WTC11 (cell line): ENCODE measurements around the gene S100A7.

Experiments used
- ETV6 ChIP-seq: sonication (generic); formaldehyde crosslinking; IDR thresholded peaks from 2 replicates; pipeline ENCODE4 v1.8.1; 2022; ENCODE audit warnings: mild to moderate bottlenecking, missing genetic modification reagents
- NFYB ChIP-seq: sonication (generic); formaldehyde crosslinking; conservative IDR thresholded peaks from 2 replicates; pipeline ENCODE4 v1.8.0; 2022; ENCODE audit warnings: low read depth, missing genetic modification reagents
- NR3C1 ChIP-seq: sonication (generic); formaldehyde crosslinking; conservative IDR thresholded peaks from 2 replicates; pipeline ENCODE4 v1.8.1; 2023; ENCODE audit warnings: low read depth, mild to moderate bottlenecking, missing genetic modification reagents
- TEAD1 ChIP-seq: sonication (generic); formaldehyde crosslinking; IDR thresholded peaks from 2 replicates; pipeline ENCODE4 v1.8.0; 2022; ENCODE audit warnings: mild to moderate bottlenecking, missing genetic modification reagents
- ZNF121 ChIP-seq: sonication (generic); formaldehyde crosslinking; IDR thresholded peaks from 2 replicates; pipeline ENCODE4 v1.8.0; 2023; ENCODE audit warnings: missing genetic modification reagents
- TF ChIP-seq, protein P1 (sequence below): sonication (generic); formaldehyde crosslinking; IDR thresholded peaks from 2 replicates; pipeline ENCODE4 v1.8.0; 2022; ENCODE audit warnings: missing genetic modification reagents
- TF ChIP-seq, protein P2 (sequence below): fragments of 200-600 bp; IDR thresholded peaks from 2 replicates; pipeline ENCODE4 v1.8.0; 2022; ENCODE audit warnings: antibody characterized with exemption
- TF ChIP-seq, protein P3 (sequence below): sonication (generic); formaldehyde crosslinking; conservative IDR thresholded peaks from 2 replicates; pipeline ENCODE4 v1.8.1; 2022; ENCODE audit warnings: mild to moderate bottlenecking, missing genetic modification reagents
- TF ChIP-seq, protein P4 (sequence below): fragments of 250-450 bp; sonication (Bioruptor Pico); IDR thresholded peaks from 2 replicates; pipeline ENCODE4 v1.9.0; 2021; ENCODE audit warnings: mild to moderate bottlenecking
- TF ChIP-seq, protein P5 (sequence below): sonication (generic); formaldehyde crosslinking; IDR thresholded peaks from 2 replicates; pipeline ENCODE4 v1.8.1; 2023; ENCODE audit warnings: mild to moderate bottlenecking, missing genetic modification reagents, borderline replicate concordance
- TF ChIP-seq, protein P6 (sequence below): sonication (generic); formaldehyde crosslinking; conservative IDR thresholded peaks from 2 replicates; pipeline ENCODE4 v1.8.1; 2023; ENCODE audit warnings: mild to moderate bottlenecking, low read depth, missing genetic modification reagents, moderate library complexity

DNA sequence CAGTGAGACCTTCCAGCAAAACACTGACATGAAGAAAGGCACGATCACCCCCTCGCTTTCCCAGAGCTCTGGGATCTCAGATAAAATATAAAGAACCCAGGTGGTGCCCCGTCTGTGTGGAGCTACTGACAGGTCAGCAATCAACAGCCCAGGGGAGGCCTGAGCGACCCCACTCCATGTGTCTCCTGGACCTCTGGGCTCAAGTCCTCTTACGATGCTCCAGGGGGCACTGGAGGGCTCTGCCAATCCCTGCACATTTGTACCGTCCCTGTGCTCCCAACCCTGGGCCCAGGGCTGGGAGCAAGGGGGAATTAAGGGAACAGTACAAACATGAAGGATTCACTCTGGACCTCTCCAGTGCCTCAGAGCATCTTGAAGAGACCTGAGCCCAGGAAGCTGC, 31.7 kb downstream of the S100A7 start:
- TF ChIP-seq, protein P1, sequence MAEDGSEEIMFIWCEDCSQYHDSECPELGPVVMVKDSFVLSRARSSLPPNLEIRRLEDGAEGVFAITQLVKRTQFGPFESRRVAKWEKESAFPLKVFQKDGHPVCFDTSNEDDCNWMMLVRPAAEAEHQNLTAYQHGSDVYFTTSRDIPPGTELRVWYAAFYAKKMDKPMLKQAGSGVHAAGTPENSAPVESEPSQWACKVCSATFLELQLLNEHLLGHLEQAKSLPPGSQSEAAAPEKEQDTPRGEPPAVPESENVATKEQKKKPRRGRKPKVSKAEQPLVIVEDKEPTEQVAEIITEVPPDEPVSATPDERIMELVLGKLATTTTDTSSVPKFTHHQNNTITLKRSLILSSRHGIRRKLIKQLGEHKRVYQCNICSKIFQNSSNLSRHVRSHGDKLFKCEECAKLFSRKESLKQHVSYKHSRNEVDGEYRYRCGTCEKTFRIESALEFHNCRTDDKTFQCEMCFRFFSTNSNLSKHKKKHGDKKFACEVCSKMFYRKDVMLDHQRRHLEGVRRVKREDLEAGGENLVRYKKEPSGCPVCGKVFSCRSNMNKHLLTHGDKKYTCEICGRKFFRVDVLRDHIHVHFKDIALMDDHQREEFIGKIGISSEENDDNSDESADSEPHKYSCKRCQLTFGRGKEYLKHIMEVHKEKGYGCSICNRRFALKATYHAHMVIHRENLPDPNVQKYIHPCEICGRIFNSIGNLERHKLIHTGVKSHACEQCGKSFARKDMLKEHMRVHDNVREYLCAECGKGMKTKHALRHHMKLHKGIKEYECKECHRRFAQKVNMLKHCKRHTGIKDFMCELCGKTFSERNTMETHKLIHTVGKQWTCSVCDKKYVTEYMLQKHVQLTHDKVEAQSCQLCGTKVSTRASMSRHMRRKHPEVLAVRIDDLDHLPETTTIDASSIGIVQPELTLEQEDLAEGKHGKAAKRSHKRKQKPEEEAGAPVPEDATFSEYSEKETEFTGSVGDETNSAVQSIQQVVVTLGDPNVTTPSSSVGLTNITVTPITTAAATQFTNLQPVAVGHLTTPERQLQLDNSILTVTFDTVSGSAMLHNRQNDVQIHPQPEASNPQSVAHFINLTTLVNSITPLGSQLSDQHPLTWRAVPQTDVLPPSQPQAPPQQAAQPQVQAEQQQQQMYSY = no peak
- TF ChIP-seq ZNF121 (CRISPR knock-in tag) = no peak
- TF ChIP-seq, protein P2, sequence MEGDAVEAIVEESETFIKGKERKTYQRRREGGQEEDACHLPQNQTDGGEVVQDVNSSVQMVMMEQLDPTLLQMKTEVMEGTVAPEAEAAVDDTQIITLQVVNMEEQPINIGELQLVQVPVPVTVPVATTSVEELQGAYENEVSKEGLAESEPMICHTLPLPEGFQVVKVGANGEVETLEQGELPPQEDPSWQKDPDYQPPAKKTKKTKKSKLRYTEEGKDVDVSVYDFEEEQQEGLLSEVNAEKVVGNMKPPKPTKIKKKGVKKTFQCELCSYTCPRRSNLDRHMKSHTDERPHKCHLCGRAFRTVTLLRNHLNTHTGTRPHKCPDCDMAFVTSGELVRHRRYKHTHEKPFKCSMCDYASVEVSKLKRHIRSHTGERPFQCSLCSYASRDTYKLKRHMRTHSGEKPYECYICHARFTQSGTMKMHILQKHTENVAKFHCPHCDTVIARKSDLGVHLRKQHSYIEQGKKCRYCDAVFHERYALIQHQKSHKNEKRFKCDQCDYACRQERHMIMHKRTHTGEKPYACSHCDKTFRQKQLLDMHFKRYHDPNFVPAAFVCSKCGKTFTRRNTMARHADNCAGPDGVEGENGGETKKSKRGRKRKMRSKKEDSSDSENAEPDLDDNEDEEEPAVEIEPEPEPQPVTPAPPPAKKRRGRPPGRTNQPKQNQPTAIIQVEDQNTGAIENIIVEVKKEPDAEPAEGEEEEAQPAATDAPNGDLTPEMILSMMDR = no peak
- TF ChIP-seq, protein P3, sequence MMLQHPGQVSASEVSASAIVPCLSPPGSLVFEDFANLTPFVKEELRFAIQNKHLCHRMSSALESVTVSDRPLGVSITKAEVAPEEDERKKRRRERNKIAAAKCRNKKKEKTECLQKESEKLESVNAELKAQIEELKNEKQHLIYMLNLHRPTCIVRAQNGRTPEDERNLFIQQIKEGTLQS (CRISPR knock-in tag) = no peak
- TF ChIP-seq NFYB (CRISPR knock-in tag) = no peak
- TF ChIP-seq, protein P4, sequence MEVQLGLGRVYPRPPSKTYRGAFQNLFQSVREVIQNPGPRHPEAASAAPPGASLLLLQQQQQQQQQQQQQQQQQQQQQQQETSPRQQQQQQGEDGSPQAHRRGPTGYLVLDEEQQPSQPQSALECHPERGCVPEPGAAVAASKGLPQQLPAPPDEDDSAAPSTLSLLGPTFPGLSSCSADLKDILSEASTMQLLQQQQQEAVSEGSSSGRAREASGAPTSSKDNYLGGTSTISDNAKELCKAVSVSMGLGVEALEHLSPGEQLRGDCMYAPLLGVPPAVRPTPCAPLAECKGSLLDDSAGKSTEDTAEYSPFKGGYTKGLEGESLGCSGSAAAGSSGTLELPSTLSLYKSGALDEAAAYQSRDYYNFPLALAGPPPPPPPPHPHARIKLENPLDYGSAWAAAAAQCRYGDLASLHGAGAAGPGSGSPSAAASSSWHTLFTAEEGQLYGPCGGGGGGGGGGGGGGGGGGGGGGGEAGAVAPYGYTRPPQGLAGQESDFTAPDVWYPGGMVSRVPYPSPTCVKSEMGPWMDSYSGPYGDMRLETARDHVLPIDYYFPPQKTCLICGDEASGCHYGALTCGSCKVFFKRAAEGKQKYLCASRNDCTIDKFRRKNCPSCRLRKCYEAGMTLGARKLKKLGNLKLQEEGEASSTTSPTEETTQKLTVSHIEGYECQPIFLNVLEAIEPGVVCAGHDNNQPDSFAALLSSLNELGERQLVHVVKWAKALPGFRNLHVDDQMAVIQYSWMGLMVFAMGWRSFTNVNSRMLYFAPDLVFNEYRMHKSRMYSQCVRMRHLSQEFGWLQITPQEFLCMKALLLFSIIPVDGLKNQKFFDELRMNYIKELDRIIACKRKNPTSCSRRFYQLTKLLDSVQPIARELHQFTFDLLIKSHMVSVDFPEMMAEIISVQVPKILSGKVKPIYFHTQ (CRISPR knock-in tag) = no peak
- no peak for TF ChIP-seq TEAD1
- TF ChIP-seq, protein P5, sequence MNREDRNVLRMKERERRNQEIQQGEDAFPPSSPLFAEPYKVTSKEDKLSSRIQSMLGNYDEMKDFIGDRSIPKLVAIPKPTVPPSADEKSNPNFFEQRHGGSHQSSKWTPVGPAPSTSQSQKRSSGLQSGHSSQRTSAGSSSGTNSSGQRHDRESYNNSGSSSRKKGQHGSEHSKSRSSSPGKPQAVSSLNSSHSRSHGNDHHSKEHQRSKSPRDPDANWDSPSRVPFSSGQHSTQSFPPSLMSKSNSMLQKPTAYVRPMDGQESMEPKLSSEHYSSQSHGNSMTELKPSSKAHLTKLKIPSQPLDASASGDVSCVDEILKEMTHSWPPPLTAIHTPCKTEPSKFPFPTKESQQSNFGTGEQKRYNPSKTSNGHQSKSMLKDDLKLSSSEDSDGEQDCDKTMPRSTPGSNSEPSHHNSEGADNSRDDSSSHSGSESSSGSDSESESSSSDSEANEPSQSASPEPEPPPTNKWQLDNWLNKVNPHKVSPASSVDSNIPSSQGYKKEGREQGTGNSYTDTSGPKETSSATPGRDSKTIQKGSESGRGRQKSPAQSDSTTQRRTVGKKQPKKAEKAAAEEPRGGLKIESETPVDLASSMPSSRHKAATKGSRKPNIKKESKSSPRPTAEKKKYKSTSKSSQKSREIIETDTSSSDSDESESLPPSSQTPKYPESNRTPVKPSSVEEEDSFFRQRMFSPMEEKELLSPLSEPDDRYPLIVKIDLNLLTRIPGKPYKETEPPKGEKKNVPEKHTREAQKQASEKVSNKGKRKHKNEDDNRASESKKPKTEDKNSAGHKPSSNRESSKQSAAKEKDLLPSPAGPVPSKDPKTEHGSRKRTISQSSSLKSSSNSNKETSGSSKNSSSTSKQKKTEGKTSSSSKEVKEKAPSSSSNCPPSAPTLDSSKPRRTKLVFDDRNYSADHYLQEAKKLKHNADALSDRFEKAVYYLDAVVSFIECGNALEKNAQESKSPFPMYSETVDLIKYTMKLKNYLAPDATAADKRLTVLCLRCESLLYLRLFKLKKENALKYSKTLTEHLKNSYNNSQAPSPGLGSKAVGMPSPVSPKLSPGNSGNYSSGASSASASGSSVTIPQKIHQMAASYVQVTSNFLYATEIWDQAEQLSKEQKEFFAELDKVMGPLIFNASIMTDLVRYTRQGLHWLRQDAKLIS (CRISPR knock-in tag) = no peak
- TF ChIP-seq, protein P6, sequence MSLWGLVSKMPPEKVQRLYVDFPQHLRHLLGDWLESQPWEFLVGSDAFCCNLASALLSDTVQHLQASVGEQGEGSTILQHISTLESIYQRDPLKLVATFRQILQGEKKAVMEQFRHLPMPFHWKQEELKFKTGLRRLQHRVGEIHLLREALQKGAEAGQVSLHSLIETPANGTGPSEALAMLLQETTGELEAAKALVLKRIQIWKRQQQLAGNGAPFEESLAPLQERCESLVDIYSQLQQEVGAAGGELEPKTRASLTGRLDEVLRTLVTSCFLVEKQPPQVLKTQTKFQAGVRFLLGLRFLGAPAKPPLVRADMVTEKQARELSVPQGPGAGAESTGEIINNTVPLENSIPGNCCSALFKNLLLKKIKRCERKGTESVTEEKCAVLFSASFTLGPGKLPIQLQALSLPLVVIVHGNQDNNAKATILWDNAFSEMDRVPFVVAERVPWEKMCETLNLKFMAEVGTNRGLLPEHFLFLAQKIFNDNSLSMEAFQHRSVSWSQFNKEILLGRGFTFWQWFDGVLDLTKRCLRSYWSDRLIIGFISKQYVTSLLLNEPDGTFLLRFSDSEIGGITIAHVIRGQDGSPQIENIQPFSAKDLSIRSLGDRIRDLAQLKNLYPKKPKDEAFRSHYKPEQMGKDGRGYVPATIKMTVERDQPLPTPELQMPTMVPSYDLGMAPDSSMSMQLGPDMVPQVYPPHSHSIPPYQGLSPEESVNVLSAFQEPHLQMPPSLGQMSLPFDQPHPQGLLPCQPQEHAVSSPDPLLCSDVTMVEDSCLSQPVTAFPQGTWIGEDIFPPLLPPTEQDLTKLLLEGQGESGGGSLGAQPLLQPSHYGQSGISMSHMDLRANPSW (CRISPR knock-in tag) = no peak
- TF ChIP-seq ETV6 (CRISPR knock-in tag) = no peak
- TF ChIP-seq NR3C1 (CRISPR knock-in tag) = no peak
